K562 (cell line): Measurements from ENCODE around the gene CCDC9. TPM values are rescaled to one million over a fixed set of nuclear protein-coding genes. Genes with fewer than 3 reads are reported as not detected.

Source experiments
- ATF7 ChIP-seq: fragments of 450-650 bp; IDR thresholded peaks from 2 replicates; pipeline ENCODE4 v1.7.1; 2014; ENCODE audit warnings: mild to moderate bottlenecking, moderate library complexity
- CCNT2 ChIP-seq: IDR thresholded peaks from 2 replicates; pipeline ENCODE4 v1.6.1; 2011; ENCODE audit warnings: borderline replicate concordance, low read depth, mild to moderate bottlenecking, moderate library complexity, mixed read lengths, low read length; ENCODE audit not compliant: insufficient read length; ENCODE audit errors: extremely low read depth
- ERF ChIP-seq: fragments of 450-650 bp; formaldehyde crosslinking; IDR thresholded peaks from 2 replicates; pipeline ENCODE4 v1.4.0; 2020; ENCODE audit warnings: mild to moderate bottlenecking, mixed read lengths
- KAT8 ChIP-seq: fragments of 450-650 bp; IDR thresholded peaks from 2 replicates; pipeline ENCODE4 v1.6.1; 2016; ENCODE audit warnings: low read depth, mild to moderate bottlenecking
- KDM1A ChIP-seq, 2 experiments: fragments of 450-650 bp; IDR thresholded peaks; 2 replicates each; pipeline ENCODE4 v1.6.1; 2016; ENCODE audit warnings: mild to moderate bottlenecking in 2 of 2
- MGA ChIP-seq: fragments of 450-650 bp; IDR thresholded peaks from 2 replicates; pipeline ENCODE4 v1.6.1; 2016; ENCODE audit warnings: mild to moderate bottlenecking, moderate library complexity
- NR2F6 ChIP-seq: fragments of 450-650 bp; formaldehyde crosslinking; IDR thresholded peaks from 2 replicates; pipeline ENCODE4 v1.4.0; 2020; ENCODE audit warnings: mild to moderate bottlenecking
- SPI1 ChIP-seq: IDR thresholded peaks from 2 replicates; pipeline ENCODE4 v1.6.1; 2011; ENCODE audit warnings: low read depth, low read length, control low read depth, borderline replicate concordance
- SRSF9 ChIP-seq: fragments of 200-400 bp; formaldehyde crosslinking; IDR thresholded peaks from 2 replicates; pipeline ENCODE4 v1.6.1; 2017; ENCODE audit warnings: low read depth, low read length, borderline replicate concordance
- TAF1 ChIP-seq: IDR thresholded peaks from 2 replicates; pipeline ENCODE4 v1.6.1; 2011; ENCODE audit warnings: mild to moderate bottlenecking, low read length, moderate library complexity; ENCODE audit not compliant: insufficient read depth, control insufficient read depth, severe bottlenecking; ENCODE audit errors: extremely low read depth
- TBP ChIP-seq: optimal IDR thresholded peaks from 2 replicates; pipeline ENCODE3; 2011; ENCODE audit warnings: low read depth, low read length, improper control_type of control experiment
- ZNF239 ChIP-seq: fragments of 250-450 bp; sonication (Bioruptor Pico); IDR thresholded peaks from 2 replicates; pipeline ENCODE4 v1.4.0; 2020; ENCODE audit warnings: mild to moderate bottlenecking
- ZNF282 ChIP-seq: sonication (generic); formaldehyde crosslinking; IDR thresholded peaks from 2 replicates; pipeline ENCODE4 v1.8.1; 2023; ENCODE audit warnings: missing genetic modification reagents
- polyA plus RNA-seq, 8 experiments: library from polyadenylated mRNA; depleted of rRNA in 4 of 8; stranded (reverse) in 5 of 8; unstranded in 3 of 8; fragments of >200 nt; fragmentation: Nextera tagmentation in 2 of 8; fragmentation: Illumina TruSeq in 1 of 8; extraction: Ambion mirVana in 2 of 8; extraction: Trizol in 1 of 8; gene quantifications; 2 replicates each; pipeline versions ENCODE4 v1.2.1 to v1.2.3, GENCODE V29; 2011 to 2014; ENCODE audit warnings: inconsistent platforms in 1 of 8, missing spikeins in 1 of 8
- total RNA-seq, 7 experiments: library from RNA; depleted of rRNA in 6 of 7; stranded (reverse); fragments of >200 nt in 6 of 7; fragmentation: Illumina TruSeq in 2 of 7; extraction: Trizol in 2 of 7; gene quantifications; 2 replicates each; pipeline versions ENCODE4 v1.2.1 to v1.2.3, GENCODE V29; 2011 to 2021; ENCODE audit warnings: low replicate concordance in 1 of 7

CCDC9 gene
- total and polyA plus RNA-seq, 9 of the 15 experiments (the other 6 are each of a cell fraction or from before 2014, with no cell fraction given), result 0.23 to 38.6 (median 8.4) TPM

DNA sequence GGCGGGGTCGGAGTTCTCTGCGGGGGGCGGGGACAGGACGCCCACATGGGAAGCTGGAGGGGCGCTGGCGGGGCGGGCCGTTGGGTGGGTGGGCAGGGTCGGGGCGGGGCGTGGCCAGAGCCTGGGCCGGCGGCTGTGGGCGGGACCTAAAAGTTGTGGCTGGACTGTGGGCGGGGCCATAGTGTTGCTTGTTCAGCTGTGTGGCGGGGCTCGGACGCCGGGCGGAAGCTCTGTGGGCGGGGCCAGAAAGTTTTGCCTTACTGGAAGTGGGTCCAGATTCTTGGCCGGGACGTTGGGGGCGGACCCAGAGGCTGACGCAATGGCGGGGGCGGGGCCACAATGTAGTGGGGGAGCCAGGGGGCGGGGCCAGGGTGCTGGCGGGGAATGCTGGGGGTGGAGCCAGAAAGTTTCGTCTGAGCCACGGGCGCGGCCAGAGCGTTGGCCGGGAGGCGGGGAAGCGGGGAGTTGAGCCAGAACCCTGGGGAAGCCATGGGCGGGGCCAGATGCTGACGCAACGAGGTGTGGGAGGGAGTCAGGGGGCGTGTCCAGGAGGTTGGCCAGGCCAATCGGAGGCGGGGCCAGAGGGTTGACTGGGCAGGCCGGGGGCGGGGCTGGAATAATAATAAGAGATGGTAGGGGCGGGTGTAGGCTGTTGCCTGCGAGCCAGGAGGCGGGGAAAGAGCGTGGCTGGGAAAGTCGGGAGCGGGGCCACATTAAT, 527 bp downstream of the CCDC9 start (continued):
- TF ChIP-seq ZNF239 (CRISPR knock-in tag) (no peak), SPI1 (peak; percentile 26; the same call in 1 of the 2 replicates), MGA (no peak), TBP (peak; percentile 16), NR2F6 (CRISPR knock-in tag) (no peak), CCNT2 (peak; percentile 86), KAT8 (no peak), ATF7 (peak; percentile 76), ERF (no peak), TAF1 (peak; percentile 13), ZNF282 (CRISPR knock-in tag) (no peak), SRSF9 (no peak), KDM1A (IDR thresholded peaks at IDR 0.05) (no peak)
